Activated CD4-positive, alpha-beta T cell treated with anti-CD3 and anti-CD28 coated beads, Interleukin-2, amount 10 ng/mL, durations not matched to agents 7 days and 5 days (primary cell): Measurements from ENCODE around the gene PHGDH. TPM values are rescaled to one million over a fixed set of nuclear protein-coding genes. Genes with fewer than 3 reads are reported as not detected.
"Not testable (repeated sequence)": the region's sequence is repeated elsewhere in the genome, so short reads cannot be mapped to it uniquely, and the experiment has no call there.

Source experiments
- CTCF ChIA-PET: fragments of 350-600 bp; sonication (Branson Sonifier 250); formaldehyde crosslinking; loops from one replicate; lab custom pipeline; 2021; ENCODE audit warnings: antibody characterized with exemption; lab: Charles Lee
- POLR2A ChIA-PET: fragments of 350-600 bp; sonication (Branson Sonifier 250); formaldehyde crosslinking; loops from one replicate; lab custom pipeline; 2021; ENCODE audit warnings: antibody characterized with exemption; lab: Charles Lee
- DNase-seq: peaks from one replicate; pipeline ENCODE4 v3.0.0-alpha.2; 2020
- H3K27ac Mint-ChIP-seq: one replicate; pipeline ENCODE4 v1.8.0; 2021; ENCODE audit warnings: mild to moderate bottlenecking, moderate library complexity, mixed read lengths
- H3K27me3 Mint-ChIP-seq: one replicate; pipeline ENCODE4 v1.8.0; 2021; ENCODE audit warnings: mixed read lengths
- H3K36me3 Mint-ChIP-seq: one replicate; pipeline ENCODE4 v1.8.0; 2021; ENCODE audit warnings: low read depth, mixed read lengths
- H3K4me1 Mint-ChIP-seq: one replicate; pipeline ENCODE4 v1.8.0; 2021; ENCODE audit warnings: mixed read lengths
- H3K4me3 Mint-ChIP-seq: one replicate; pipeline ENCODE4 v1.8.0; 2021; ENCODE audit warnings: mild to moderate bottlenecking, moderate library complexity, mixed read lengths
- H3K9me3 Mint-ChIP-seq: one replicate; pipeline ENCODE4 v1.8.0; 2021; ENCODE audit warnings: mixed read lengths
- total RNA-seq, 2 experiments: library from RNA; stranded (reverse); gene quantifications; one replicate each; pipeline ENCODE4 v1.2.3, GENCODE V29; 2021

The PHGDH gene
- total RNA-seq, 2 experiments from 2014 or later: 102 to 115 TPM

DNA sequence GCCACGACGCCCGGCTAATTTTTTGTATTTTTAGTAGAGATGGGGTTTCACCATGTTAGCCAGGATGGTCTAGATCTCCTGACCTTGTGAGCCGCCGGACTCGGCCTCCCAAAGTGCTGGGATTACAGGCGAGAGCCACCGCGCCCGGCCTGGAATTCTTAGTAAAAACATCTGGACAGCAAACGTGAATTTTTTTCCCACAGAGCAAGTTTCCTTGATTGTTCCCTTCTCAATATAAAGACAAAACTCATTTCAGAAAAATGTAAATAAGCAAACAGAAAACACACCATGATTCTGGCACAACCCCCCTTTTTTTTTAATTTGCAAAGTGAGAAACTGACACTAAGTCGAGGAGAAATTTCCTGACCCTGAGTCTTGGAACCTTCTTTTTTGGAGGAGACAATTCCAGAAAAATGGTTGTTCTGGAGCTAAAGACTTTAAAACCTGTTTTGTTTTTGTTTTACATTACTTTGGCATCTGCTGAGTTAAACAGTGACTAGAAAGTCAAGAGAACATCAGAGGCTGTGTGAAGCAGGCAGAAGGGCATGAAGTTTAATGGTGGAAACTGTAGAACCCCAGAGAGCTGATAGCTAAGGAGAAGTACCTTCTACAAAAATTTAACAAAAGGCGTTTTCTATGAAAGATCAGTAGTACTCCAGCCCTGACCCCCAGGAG, 67.3 kb downstream of the PHGDH start:
- H3K4me1 Mint-ChIP-seq: peaks cover 8% of the 10 kb centered on the region
- peaks cover 49% of the 10 kb centered on the region for H3K27me3 Mint-ChIP-seq
- no peak overlapping the region for H3K4me3 Mint-ChIP-seq
- no peaks in the 10 kb centered on the region for H3K9me3 Mint-ChIP-seq
- ChIA-PET CTCF (interaction anchor here (1.1 kb wide), 1 partner anchor 20 kb away, joined by 4 read pairs; no protein-coding TSS in a partner anchor), POLR2A (no interaction called here)
- no peak overlapping the region for H3K27ac Mint-ChIP-seq
- no peak for DNase-seq
- H3K36me3 Mint-ChIP-seq: no peaks in the 10 kb centered on the region

DNA sequence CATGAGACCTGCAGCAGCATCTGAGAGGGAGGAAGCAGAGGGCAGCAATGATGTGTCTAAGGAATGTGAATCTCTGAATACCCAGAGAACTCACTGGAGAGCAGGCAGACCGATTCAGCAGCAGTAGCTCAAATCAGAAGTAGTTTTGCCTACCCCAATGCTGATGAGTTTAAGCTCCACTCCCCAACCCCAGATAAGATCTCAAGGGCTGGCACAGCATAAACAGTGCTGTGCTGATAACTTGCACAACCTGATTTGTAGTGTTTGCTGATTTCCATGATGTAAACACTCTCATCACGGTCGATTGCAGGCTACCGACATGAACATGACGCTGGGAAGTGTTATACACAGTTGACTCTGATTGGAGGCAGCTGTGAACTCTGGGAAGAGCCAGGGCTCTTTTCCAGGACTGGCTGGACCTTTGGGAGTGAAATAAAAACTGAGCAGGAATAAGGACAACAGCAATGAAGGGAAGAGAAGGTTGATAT, 68.2 kb downstream of the PHGDH start:
- CTCF ChIA-PET: interaction anchor here (0.7 to 1.1 kb wide), 2 partner anchors 16 to 21 kb away, joined by 3 to 4 read pairs; no protein-coding TSS in a partner anchor
- POLR2A ChIA-PET: no interaction called here
- H3K9me3 Mint-ChIP-seq: no peaks in the 10 kb centered on the region
- no peaks in the 10 kb centered on the region for H3K36me3 Mint-ChIP-seq
- H3K27ac Mint-ChIP-seq: no peak overlapping the region
- H3K27me3 Mint-ChIP-seq: peaks cover 53% of the 10 kb centered on the region
- H3K4me3 Mint-ChIP-seq: no peak overlapping the region
- no peak for DNase-seq
- peaks cover 8% of the 10 kb centered on the region for H3K4me1 Mint-ChIP-seq

DNA sequence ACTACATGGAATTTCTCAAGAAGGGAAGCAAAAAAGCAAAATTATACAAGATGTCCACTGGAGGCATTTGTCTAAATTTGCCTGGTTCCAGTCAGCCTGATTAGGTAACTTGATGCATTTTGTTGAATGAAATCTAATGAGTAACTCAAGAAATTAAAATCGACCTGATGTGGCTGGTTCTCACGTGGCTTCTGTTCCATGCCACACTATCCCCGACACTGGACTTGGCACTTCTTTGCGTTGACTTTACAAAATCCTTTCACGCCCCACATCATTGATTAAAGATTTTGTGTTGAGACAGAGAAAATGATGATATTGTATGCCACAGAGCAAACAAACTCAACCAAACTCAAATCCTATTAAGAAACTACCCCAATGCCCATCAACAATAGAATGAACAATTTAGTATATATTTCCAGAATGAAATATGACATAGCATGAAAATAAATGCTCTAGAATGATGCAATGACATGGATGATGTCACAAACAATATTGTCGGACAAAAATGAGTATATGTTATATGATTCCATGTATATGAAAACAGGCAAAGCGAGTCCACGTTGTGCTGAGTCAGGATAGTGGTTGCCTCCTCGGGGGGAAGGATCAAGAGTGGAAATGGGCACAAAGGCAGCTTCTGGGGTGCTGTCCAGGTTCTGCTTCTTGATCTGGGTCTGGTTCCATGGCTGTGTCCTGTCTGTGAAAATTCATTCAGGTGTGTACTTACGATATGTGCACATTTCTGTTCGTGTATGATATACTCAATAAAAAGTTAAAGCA, 69.9 kb downstream of the PHGDH start:
- ChIA-PET POLR2A (no interaction called here), CTCF (no interaction called here)
- DNase-seq: no peak
- Mint-ChIP-seq H3K36me3 (no peaks in the 10 kb centered on the region), H3K9me3 (no peaks in the 10 kb centered on the region), H3K27ac (no peak overlapping the region), H3K4me3 (no peak overlapping the region), H3K27me3 (peaks cover 55% of the 10 kb centered on the region), H3K4me1 (peaks cover 16% of the 10 kb centered on the region)

DNA sequence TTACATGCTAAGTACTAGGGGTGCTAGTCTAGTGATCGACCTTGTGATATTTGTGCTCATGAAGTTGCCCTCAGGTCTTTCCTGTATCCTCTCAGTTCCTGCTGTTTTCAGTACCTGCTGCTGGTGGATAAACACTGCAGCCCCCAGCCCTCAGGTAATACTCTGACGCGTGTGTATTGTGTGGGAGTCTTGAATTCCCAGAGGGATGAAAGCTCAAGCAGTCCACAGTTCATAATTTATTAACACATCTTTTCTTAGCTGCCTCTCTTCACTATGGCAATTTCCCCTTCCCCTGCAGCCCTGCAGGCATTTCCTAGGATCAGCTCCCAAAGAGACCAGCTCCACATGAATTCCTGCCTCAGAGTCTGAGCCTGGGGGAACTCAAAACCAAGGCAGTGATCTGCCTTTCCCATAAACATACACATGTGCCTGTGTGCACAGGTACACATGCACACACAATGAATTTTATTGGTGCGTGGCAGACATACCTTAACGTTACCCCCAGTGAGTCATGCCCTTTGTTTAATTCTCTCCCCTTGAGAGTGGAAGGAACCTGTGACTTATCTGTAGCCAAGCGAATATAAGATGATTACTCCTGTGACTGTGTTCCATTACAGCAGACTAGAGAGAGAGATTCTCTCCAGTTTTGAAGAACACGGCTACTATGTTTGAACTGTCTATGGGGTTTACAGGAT, 71.0 kb downstream of the PHGDH start:
- no peak overlapping the region for H3K4me3 Mint-ChIP-seq
- CTCF ChIA-PET: interaction anchor here (0.7 to 1.4 kb wide), 2 partner anchors 19 to 26 kb away, joined by 3 to 4 read pairs; no protein-coding TSS in a partner anchor
- H3K27ac Mint-ChIP-seq: no peak overlapping the region
- H3K36me3 Mint-ChIP-seq: no peaks in the 10 kb centered on the region
- H3K9me3 Mint-ChIP-seq: no peaks in the 10 kb centered on the region
- H3K27me3 Mint-ChIP-seq: peaks cover 53% of the 10 kb centered on the region
- H3K4me1 Mint-ChIP-seq: peaks cover 22% of the 10 kb centered on the region
- DNase-seq: no peak
- POLR2A ChIA-PET: no interaction called here

DNA sequence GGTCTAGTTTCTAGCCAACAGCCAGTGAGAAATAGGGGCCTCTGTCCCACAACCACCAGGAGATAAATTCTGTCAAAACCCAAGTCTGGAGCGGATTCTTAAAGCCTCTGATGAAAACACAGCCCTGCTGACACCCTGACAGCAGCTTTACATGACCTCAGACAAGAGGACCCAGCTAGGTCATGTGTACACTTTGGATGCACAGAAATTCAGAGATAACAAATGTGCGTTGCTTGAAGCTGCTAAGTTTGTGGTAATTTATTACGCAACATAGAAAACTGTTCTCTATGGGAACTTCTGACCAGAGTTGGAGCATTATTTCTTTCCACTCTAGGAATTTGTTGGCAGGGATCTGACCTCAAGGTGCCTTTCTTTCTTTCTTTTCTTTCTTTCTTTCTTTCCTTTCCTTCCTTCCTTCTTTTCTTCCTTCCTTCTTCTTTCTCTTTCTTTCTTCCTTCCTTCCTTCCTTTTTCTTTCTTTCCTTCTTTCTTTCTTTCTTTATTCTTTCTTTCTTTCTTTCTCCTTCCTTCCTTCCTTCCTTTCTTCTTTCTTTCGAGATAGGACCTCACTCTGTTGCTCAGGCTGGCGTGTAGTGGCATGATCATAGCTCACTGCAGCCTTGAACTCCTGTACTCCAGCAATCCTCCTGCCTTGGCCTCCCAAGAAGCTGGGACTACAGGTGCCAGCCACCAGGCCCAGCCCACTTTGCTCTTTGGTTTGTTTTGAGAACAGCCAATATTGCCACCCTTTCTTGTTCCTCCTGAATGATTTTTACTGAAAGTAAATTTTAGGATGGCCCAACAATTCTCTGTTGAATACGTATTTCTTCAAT, 71.8 kb downstream of the PHGDH start:
- Mint-ChIP-seq H3K4me1 (peaks cover 22% of the 10 kb centered on the region), H3K27ac (no peak overlapping the region), H3K36me3 (no peaks in the 10 kb centered on the region), H3K9me3 (no peaks in the 10 kb centered on the region), H3K4me3 (no peak overlapping the region), H3K27me3 (peaks cover 51% of the 10 kb centered on the region)
- CTCF ChIA-PET: interaction anchor here (1.1 to 1.4 kb wide), 2 partner anchors 9 to 25 kb away, joined by 4 read pairs; no protein-coding TSS in a partner anchor
- DNase-seq: no peak
- POLR2A ChIA-PET: no interaction called here

GRCh38 chr1:119784191-119784781, 72.6 kb downstream of the PHGDH start:
- H3K9me3 Mint-ChIP-seq: no peaks in the 10 kb centered on the region
- H3K4me3 Mint-ChIP-seq: no peak overlapping the region
- no peak for DNase-seq
- H3K36me3 Mint-ChIP-seq: no peaks in the 10 kb centered on the region
- H3K27ac Mint-ChIP-seq: no peak overlapping the region
- ChIA-PET CTCF (interaction anchor here (1.1 kb wide), 1 partner anchor 10 kb away, joined by 4 read pairs; no protein-coding TSS in a partner anchor), POLR2A (no interaction called here)
- H3K27me3 Mint-ChIP-seq: peaks cover 54% of the 10 kb centered on the region
- peaks cover 22% of the 10 kb centered on the region for H3K4me1 Mint-ChIP-seq

DNA sequence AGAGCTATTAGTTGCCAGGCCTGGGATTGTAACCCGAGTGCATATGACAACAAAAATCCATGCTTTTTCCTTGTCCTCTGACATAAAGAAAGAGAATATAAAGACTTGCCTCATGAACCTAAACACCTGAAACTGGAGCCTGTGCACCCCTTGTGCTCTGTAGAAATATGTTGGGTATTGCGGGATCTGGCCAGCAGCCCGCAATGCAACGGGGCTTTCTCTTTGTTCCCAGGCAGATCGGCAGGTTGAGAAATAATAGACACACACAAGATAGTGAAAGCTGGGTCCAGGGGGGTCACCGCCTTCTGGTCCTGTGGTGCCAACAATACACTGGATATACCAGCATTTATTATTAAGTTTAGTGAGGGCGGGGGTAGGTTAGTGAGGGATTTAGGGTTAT, 74.3 kb downstream of the PHGDH start:
- H3K4me1 Mint-ChIP-seq: peaks cover 22% of the 10 kb centered on the region
- H3K27me3 Mint-ChIP-seq: peaks cover 48% of the 10 kb centered on the region
- DNase-seq, POLR2A ChIA-PET, H3K4me3 Mint-ChIP-seq, H3K9me3 Mint-ChIP-seq, H3K36me3 Mint-ChIP-seq, H3K27ac Mint-ChIP-seq: not testable (repeated sequence)
- CTCF ChIA-PET: interaction anchor here (0.8 to 1.2 kb wide), 2 partner anchors 10 to 23 kb away, joined by 3 read pairs; no protein-coding TSS in a partner anchor

DNA sequence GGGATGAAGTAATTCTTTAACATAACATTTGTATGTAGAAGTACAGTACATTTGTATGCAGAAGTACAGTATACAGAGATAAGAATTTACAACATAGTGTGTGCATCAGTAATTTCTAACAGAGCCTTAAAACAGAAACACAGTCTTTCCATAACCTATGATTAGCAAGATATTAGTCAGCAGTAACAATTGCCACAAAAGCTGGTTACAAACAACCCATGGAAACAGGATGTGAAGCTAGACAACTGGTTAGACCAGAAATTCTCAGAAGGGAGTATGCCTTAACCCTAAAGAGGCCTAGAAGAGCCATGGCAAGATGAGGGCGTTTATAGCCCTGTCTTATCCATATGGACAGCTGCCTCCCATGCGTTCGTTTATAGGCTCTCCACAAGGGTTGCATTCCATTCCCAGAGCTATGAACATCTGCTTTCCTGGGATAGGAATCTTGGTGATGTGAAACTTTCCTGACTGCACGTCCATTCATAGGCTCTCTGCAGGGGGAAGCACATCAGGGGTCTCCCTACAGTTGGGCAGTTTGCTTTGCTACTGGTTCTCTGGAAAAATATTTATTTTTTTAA, 74.8 kb downstream of the PHGDH start:
- H3K27ac Mint-ChIP-seq, H3K36me3 Mint-ChIP-seq, POLR2A ChIA-PET, H3K9me3 Mint-ChIP-seq, H3K4me3 Mint-ChIP-seq: not testable (repeated sequence)
- peak; percentile 36 for DNase-seq
- H3K27me3 Mint-ChIP-seq: peaks cover 43% of the 10 kb centered on the region
- H3K4me1 Mint-ChIP-seq: peaks cover 22% of the 10 kb centered on the region
- CTCF ChIA-PET: interaction anchor here (0.8 to 1.2 kb wide), 2 partner anchors 9 to 22 kb away, joined by 3 read pairs; no protein-coding TSS in a partner anchor

DNA sequence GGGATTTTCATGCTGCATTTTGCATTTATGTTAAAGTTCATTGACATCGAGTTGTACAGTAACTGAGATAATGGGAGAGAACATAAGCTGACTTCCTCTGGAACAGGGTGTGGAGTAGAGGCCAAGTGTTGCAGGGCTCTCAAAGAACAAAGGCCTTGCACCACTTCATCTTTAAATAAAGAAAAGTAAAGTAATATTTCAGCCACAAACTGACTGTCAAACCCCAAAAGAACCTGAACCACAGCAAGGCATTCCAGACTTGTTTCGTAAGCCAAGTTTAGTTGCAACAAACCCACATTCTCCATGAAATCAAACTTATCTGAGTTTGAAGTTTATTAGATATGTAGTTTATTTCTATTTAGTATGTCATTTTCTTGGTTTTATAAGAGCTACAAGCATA, 76.0 kb downstream of the PHGDH start:
- peaks cover 22% of the 10 kb centered on the region for H3K4me1 Mint-ChIP-seq
- no peak overlapping the region for H3K4me3 Mint-ChIP-seq
- peaks cover 35% of the 10 kb centered on the region for H3K27me3 Mint-ChIP-seq
- no peaks in the 10 kb centered on the region for H3K36me3 Mint-ChIP-seq
- no peaks in the 10 kb centered on the region for H3K9me3 Mint-ChIP-seq
- ChIA-PET POLR2A (no interaction called here), CTCF (interaction anchor here (0.5 to 1.4 kb wide), 2 partner anchors 30 to 35 kb away, joined by 3 read pairs; no protein-coding TSS in a partner anchor)
- no peak overlapping the region for H3K27ac Mint-ChIP-seq
- DNase-seq: no peak

DNA sequence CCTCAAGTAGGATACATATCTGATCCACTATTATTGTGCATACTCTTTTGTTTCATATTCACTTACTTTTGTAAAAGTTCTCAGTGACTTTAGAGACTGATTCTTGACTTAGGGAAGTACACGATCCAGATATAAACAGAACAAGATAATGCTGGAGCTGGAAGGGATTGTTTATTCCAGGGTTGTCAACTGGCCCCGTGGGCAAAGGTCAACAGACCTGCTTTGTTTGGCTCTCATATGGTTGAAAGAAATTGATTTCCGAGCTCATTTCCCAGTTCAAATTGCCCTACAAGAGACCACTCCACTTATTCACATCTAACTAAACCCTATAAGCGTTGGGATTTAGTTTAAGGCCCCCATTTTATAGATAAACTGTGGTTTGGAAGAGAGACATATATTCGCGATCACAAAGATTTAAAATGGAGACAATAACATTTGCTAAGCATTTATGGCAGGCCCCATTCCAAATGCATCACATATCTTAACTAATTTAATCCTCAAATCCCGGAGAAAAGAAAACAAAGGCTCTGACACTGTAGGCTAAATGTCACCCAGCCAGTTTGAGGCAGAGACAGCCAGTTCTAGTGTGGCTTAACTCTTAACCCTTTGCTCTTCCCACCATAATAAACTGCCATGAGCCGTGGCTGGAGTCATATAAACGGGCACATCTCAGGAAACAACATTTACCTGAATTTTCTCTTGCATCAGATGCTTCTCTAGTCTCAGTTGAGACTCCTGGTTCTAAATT, 78.9 kb downstream of the PHGDH start:
- ChIA-PET POLR2A (no interaction called here), CTCF (no interaction called here)
- Mint-ChIP-seq H3K4me1 (peaks cover 15% of the 10 kb centered on the region), H3K4me3 (no peak overlapping the region), H3K36me3 (no peaks in the 10 kb centered on the region), H3K27ac (no peak overlapping the region), H3K9me3 (no peaks in the 10 kb centered on the region), H3K27me3 (peaks cover 15% of the 10 kb centered on the region)
- DNase-seq: no peak

- no peak overlapping the region for H3K4me3 Mint-ChIP-seq
- H3K36me3 Mint-ChIP-seq: no peaks in the 10 kb centered on the region
- H3K27ac Mint-ChIP-seq: no peak overlapping the region
- H3K27me3 Mint-ChIP-seq: peaks cover 15% of the 10 kb centered on the region
- no peaks in the 10 kb centered on the region for H3K9me3 Mint-ChIP-seq
- CTCF ChIA-PET: interaction anchor here (0.7 kb wide), 1 partner anchor 18 kb away, joined by 3 read pairs; no protein-coding TSS in a partner anchor
- POLR2A ChIA-PET: no interaction called here
- DNase-seq: no peak
- H3K4me1 Mint-ChIP-seq: peaks cover 9% of the 10 kb centered on the region
Measured at GRCh38 chr1:119791377-119791776, 79.6 kb downstream of the PHGDH start.
